Neural cell (in vitro differentiated cells): ENCODE results near the gene HNRNPR. TPM values are rescaled to one million over a fixed set of nuclear protein-coding genes. Genes with fewer than 3 reads are reported as not detected.

Experiments
- H2AFZ ChIP-seq: fragments of 200-600, 300-800 bp; sonication (generic), shearing (Covaris generic); 2 replicates; pipeline ENCODE4 v1.6.0; 2014; ENCODE audit warnings: low read depth, mild to moderate bottlenecking, antibody characterized with exemption, low read length, moderate library complexity
- H3F3A ChIP-seq: fragments of 200-600 bp; shearing (Covaris generic); 2 replicates; pipeline ENCODE4 v1.6.1; 2016; ENCODE audit warnings: mild to moderate bottlenecking, moderate library complexity, mixed read lengths, antibody characterized with exemption, low read length; ENCODE audit not compliant: insufficient read depth, poor library complexity, severe bottlenecking
- H3K27ac ChIP-seq: fragments of 200-600, 300-800 bp; sonication (generic), shearing (Covaris generic); 2 replicates; pipeline ENCODE4 v1.5.1; 2014; ENCODE audit warnings: mild to moderate bottlenecking, low read length, moderate library complexity
- H3K27me3 ChIP-seq: fragments of 300-800, 200-600 bp; sonication (generic), shearing (Covaris generic); 2 replicates; pipeline ENCODE4 v1.6.0; 2014; ENCODE audit warnings: mild to moderate bottlenecking, low read depth, low read length, moderate library complexity; ENCODE audit not compliant: insufficient read depth
- H3K36me3 ChIP-seq: fragments of 300-800, 200-600 bp; sonication (generic), shearing (Covaris generic); 2 replicates; pipeline ENCODE4 v1.5.1; 2014; ENCODE audit warnings: mild to moderate bottlenecking, antibody characterized with exemption, low read length, moderate library complexity; ENCODE audit not compliant: insufficient read depth
- H3K4me2 ChIP-seq: fragments of 300-800, 200-600 bp; sonication (generic), shearing (Covaris generic); 2 replicates; pipeline ENCODE4 v1.6.0; 2014; ENCODE audit warnings: mild to moderate bottlenecking, low read length
- H3K4me3 ChIP-seq: fragments of 300-800, 200-600 bp; sonication (generic), shearing (Covaris generic); 2 replicates; pipeline ENCODE4 v1.5.1; 2014; ENCODE audit warnings: mild to moderate bottlenecking, low read length, moderate library complexity
- H3K79me2 ChIP-seq: fragments of 200-600 bp; shearing (Covaris generic); replicated peaks from 2 replicates; pipeline ENCODE4 v1.6.0; 2014; ENCODE audit warnings: mild to moderate bottlenecking, low read length, moderate library complexity; ENCODE audit not compliant: insufficient read depth
- H3K9ac ChIP-seq: fragments of 300-800, 200-600 bp; sonication (generic), shearing (Covaris generic); 2 replicates; pipeline ENCODE4 v1.6.1; 2016; ENCODE audit warnings: mild to moderate bottlenecking, low read length, mixed read lengths
- H3K9me2 ChIP-seq: fragments of 200-600 bp; shearing (Covaris generic); 2 replicates; pipeline ENCODE4 v1.6.1; 2016; ENCODE audit warnings: mild to moderate bottlenecking, low read length, mixed read lengths; ENCODE audit not compliant: insufficient read depth
- H3K9me3 ChIP-seq: fragments of 200-600, 300-800 bp; sonication (generic), shearing (Covaris generic); 2 replicates; pipeline ENCODE4 v1.6.1; 2016; ENCODE audit warnings: mild to moderate bottlenecking, mixed run types, low read length, moderate library complexity, mixed read lengths
- H4K20me1 ChIP-seq: fragments of 200-600 bp; shearing (Covaris generic); 2 replicates; pipeline ENCODE4 v1.6.1; 2016; ENCODE audit warnings: mild to moderate bottlenecking, mixed run types; ENCODE audit not compliant: insufficient read depth
- CTCF ChIP-seq: fragments of 450-650 bp; IDR thresholded peaks from 2 replicates; pipeline ENCODE4 v1.5.1; 2014; ENCODE audit warnings: antibody characterized with exemption, mild to moderate bottlenecking, moderate library complexity; ENCODE audit not compliant: poor library complexity, severe bottlenecking
- EP300 ChIP-seq: fragments of 450-650 bp; conservative IDR thresholded peaks from 2 replicates; pipeline ENCODE4 v1.6.1; 2014; ENCODE audit warnings: antibody characterized with exemption, mild to moderate bottlenecking, moderate library complexity; ENCODE audit not compliant: poor library complexity, severe bottlenecking
- EZH2 ChIP-seq: fragments of 200-600, 300-800 bp; shearing (Covaris generic), sonication (generic); IDR thresholded peaks from 2 replicates; pipeline ENCODE4 v1.6.1; 2014; ENCODE audit warnings: antibody characterized with exemption, low read length, borderline replicate concordance, mild to moderate bottlenecking; ENCODE audit not compliant: insufficient read depth, poor library complexity, severe bottlenecking
- MXI1 ChIP-seq: fragments of 450-650 bp; conservative IDR thresholded peaks from 2 replicates; pipeline ENCODE4 v1.6.1; 2014; ENCODE audit warnings: antibody characterized with exemption, mild to moderate bottlenecking; ENCODE audit not compliant: poor library complexity, severe bottlenecking
- POLR2AphosphoS5 ChIP-seq: IDR thresholded peaks from 2 replicates; pipeline ENCODE4 v1.6.1; 2012
- RAD21 ChIP-seq: fragments of 450-650 bp; conservative IDR thresholded peaks from 2 replicates; pipeline ENCODE4 v1.6.1; 2014; ENCODE audit warnings: antibody characterized with exemption, mild to moderate bottlenecking, moderate library complexity
- REST ChIP-seq: IDR thresholded peaks from 2 replicates; pipeline ENCODE4 v1.6.1; 2012; ENCODE audit warnings: borderline replicate concordance
- SMC3 ChIP-seq: fragments of 450-650 bp; conservative IDR thresholded peaks from 2 replicates; pipeline ENCODE4 v1.6.1; 2014; ENCODE audit warnings: antibody characterized with exemption, mild to moderate bottlenecking, moderate library complexity; ENCODE audit not compliant: poor library complexity
- TAF1 ChIP-seq: IDR thresholded peaks from 2 replicates; pipeline ENCODE4 v1.6.1; 2012; ENCODE audit warnings: low read depth
- polyA plus RNA-seq: library from polyadenylated mRNA; depleted of rRNA; stranded (reverse); fragments of >200 nt; gene quantifications from 2 replicates; pipeline ENCODE4 v1.2.3, GENCODE V29; 2014

The HNRNPR gene
- polyA plus RNA-seq, 1 donor from 2014 or later = 345 TPM

- Histone ChIP-seq H3K36me3 (peaks cover 9% of the 10 kb centered on the region), H3K4me3 (peak overlapping the region; percentile 93), H3K79me2 (peaks cover 12% of the 10 kb centered on the region), H3K4me2 (peak overlapping the region; percentile 85), H3K27me3 (no peaks in the 10 kb centered on the region), H2AFZ (peak overlapping the region; percentile 90), H3F3A (peaks cover 19% of the 10 kb centered on the region), H3K9me3 (no peaks in the 10 kb centered on the region), H4K20me1 (no peaks in the 10 kb centered on the region), H3K27ac (peak overlapping the region; percentile 93), H3K9ac (peak overlapping the region; percentile 91), H3K9me2 (no peaks in the 10 kb centered on the region)
- TF ChIP-seq EZH2 = no peak
- peak; percentile 26 for TF ChIP-seq TAF1
- TF ChIP-seq POLR2AphosphoS5 = peak; percentile 93
- TF ChIP-seq MXI1 = peak; percentile 60
- no peak for TF ChIP-seq SMC3
- peak; percentile 60 for TF ChIP-seq CTCF
- no peak for TF ChIP-seq REST
- TF ChIP-seq RAD21 = peak; percentile 38
- peak; percentile 58 for TF ChIP-seq EP300
Measured at GRCh38 chr1:23368562-23369334, 24.7 kb upstream of the HNRNPR start.

- no peaks in the 10 kb centered on the region for H3K9me2 ChIP-seq
- H3K4me3 ChIP-seq = peak overlapping the region; percentile 93
- no peaks in the 10 kb centered on the region for H4K20me1 ChIP-seq
- H3K79me2 ChIP-seq = peaks cover 12% of the 10 kb centered on the region
- H3K9me3 ChIP-seq = peaks cover under 1% of the 10 kb centered on the region
- peaks cover 19% of the 10 kb centered on the region for H3F3A ChIP-seq
- H3K36me3 ChIP-seq = peaks cover 9% of the 10 kb centered on the region
- H3K27ac ChIP-seq = peak overlapping the region; percentile 93
- H3K9ac ChIP-seq = peak overlapping the region; percentile 91
- TF ChIP-seq TAF1 = peak; percentile 46
- peak; percentile 34 for TF ChIP-seq REST
- TF ChIP-seq EZH2 = no peak
- TF ChIP-seq SMC3 = no peak
- TF ChIP-seq RAD21 = peak; percentile 42
- TF ChIP-seq CTCF = peak; percentile 47
- TF ChIP-seq POLR2AphosphoS5 = peak; percentile 90
- TF ChIP-seq MXI1 = peak; percentile 45
- H2AFZ ChIP-seq = peak overlapping the region; percentile 90
- H3K27me3 ChIP-seq = no peaks in the 10 kb centered on the region
- peak overlapping the region; percentile 87 for H3K4me2 ChIP-seq
Measured at GRCh38 chr1:23367791-23368561, 23.9 kb upstream of the HNRNPR start.
